Measurements from ENCODE around the gene HAX1. TPM values are rescaled to one million over a fixed set of nuclear protein-coding genes. Genes with fewer than 3 reads are reported as not detected.
A peak's percentile ranks its signal among the peaks of the same experiment; 100 is the strongest.

Gene HAX1
- total and polyA plus RNA-seq, 2 of the 8 experiments (the other 6 are each of a cell fraction or from before 2014, with no cell fraction given): 82.2 to 115 TPM

DNA sequence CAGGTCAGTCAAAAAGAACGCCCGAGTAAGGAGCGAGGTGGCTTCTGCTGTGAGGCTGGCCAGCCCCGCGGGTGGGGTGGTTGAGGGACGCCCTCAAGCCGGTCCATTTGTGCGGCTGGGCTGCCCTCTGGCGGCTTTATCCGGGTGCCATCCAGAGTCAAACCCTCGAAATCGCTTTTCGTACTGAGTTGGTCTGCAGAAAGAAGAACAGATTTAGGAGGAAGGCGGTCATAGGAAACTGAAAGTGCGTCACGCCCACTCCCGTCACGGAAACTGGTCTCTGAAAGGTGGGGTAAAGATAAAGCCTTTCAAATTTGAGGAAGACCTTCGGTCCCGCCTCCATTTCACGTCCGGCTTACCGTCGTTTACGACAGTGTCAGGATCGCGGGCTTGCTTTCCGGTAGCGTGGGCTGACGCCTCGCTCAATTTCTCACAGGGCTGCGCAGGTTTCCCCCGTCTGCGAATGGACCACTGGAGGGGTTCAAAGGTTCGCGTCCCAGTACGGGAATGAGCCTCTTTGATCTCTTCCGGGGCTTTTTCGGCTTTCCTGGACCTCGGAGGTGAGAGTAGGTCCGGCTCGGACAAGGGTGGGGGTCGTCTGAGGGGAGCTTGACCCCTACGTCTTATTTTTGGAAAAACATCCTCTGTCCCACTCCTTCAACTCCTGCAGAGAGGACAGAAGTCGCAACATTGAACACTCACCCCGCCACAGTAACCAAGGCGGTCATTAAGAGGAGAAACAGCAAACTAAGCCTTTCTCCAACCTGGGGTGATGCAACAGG lies at the start of gene HAX1 (continued):
- no peak for TF ChIP-seq NANOG (IDR thresholded peaks at IDR 0.05; ENCODE audit: insufficient read depth, low read depth, low read length, poor library complexity, severe bottlenecking)
- peak; percentile 73 to 85 (median 78) for TF ChIP-seq CTCF (IDR thresholded peaks at IDR 0.05; ENCODE audit: control extremely low read depth in 1 of 3, insufficient read depth in 1 of 3, low read depth in 1 of 3, low read length in 3 of 3)
- TF ChIP-seq, protein P1, sequence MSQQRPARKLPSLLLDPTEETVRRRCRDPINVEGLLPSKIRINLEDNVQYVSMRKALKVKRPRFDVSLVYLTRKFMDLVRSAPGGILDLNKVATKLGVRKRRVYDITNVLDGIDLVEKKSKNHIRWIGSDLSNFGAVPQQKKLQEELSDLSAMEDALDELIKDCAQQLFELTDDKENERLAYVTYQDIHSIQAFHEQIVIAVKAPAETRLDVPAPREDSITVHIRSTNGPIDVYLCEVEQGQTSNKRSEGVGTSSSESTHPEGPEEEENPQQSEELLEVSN (IDR thresholded peaks at IDR 0.05): no peak
- no peak for TF ChIP-seq HDAC6 (IDR thresholded peaks at IDR 0.05; ENCODE audit: low read depth, low read length)
- TF ChIP-seq SAP30 (IDR thresholded peaks at IDR 0.05; ENCODE audit: insufficient read depth, insufficient replicate concordance, low read length): no peak
- TF ChIP-seq NRF1 (IDR thresholded peaks at IDR 0.05; ENCODE audit: low read depth, low read length): peak; percentile 34; the same call in 1 of the 2 replicates
- TF ChIP-seq TAF7 (optimal IDR thresholded peaks at IDR 0.05; ENCODE audit: borderline replicate concordance, low read depth, low read length): peak; percentile 47
- no peak for TF ChIP-seq RFX5 (IDR thresholded peaks at IDR 0.05; ENCODE audit: borderline replicate concordance, low read depth, low read length)
- TF ChIP-seq POU5F1 (IDR thresholded peaks at IDR 0.05; ENCODE audit: low read depth, low read length): no peak
- TF ChIP-seq MAX (IDR thresholded peaks at IDR 0.05): no peak
- TF ChIP-seq RNF2 (IDR thresholded peaks at IDR 0.05; ENCODE audit: borderline replicate concordance, low read depth, low read length, missing control alignments, poor library complexity, severe bottlenecking): no peak
- no peak for TF ChIP-seq TCF12 (IDR thresholded peaks at IDR 0.05; ENCODE audit: low read depth, low read length)
- no peak for TF ChIP-seq SP4 (IDR thresholded peaks at IDR 0.05; ENCODE audit: low read length)
- TF ChIP-seq JUND (IDR thresholded peaks at IDR 0.05; ENCODE audit: low read length): no peak
- no peak for TF ChIP-seq RXRA (IDR thresholded peaks at IDR 0.05; ENCODE audit: insufficient read depth, low read depth, low read length)
- TF ChIP-seq SIN3A (conservative IDR thresholded peaks at IDR 0.05 in 1 of 2, IDR thresholded peaks at IDR 0.05 in 1 of 2; ENCODE audit: low read depth in 1 of 2, low read length in 2 of 2): peak; percentile 28 to 66; a peak in 2 of 4 replicates
- no peak for TF ChIP-seq KDM1A (IDR thresholded peaks at IDR 0.05; ENCODE audit: borderline replicate concordance, low read length)
- TF ChIP-seq CBX5 (IDR thresholded peaks at IDR 0.05; ENCODE audit: low read depth, low read length): no peak
- no peak for TF ChIP-seq ZNF274 (IDR thresholded peaks at IDR 0.05; ENCODE audit: borderline replicate concordance, extremely low read depth, low read length)
- TF ChIP-seq TAF1 (IDR thresholded peaks at IDR 0.05; ENCODE audit: low read depth, low read length): peak; percentile 72

Measured in H1 (cell line).